Measurements from ENCODE around the gene EML5. TPM values are rescaled to one million over a fixed set of nuclear protein-coding genes. Genes with fewer than 3 reads are reported as not detected.

The EML5 gene
- total and polyA plus RNA-seq, 2 donors (not counting 1 experiment from before 2014, with no cell fraction given) = 0.10 to 0.66 TPM

GRCh38 chr14:88786715-88787114 lies 6.0 kb downstream of the EML5 start:
- no peaks in the 10 kb centered on the region for H3K79me2 ChIP-seq (ENCODE audit: control insufficient read depth, insufficient read depth, low read length)
- no peak overlapping the region for H3K4me2 ChIP-seq (ENCODE audit: extremely low read depth, insufficient read depth, low read length)
- H4K20me1 ChIP-seq (ENCODE audit: control insufficient read depth, extremely low read depth, insufficient read depth, low read length) = no peaks in the 10 kb centered on the region
- no peak overlapping the region for H3K4me3 ChIP-seq (replicated peaks in 1 of 4; ENCODE audit: control extremely low read depth in 1 of 4, insufficient read depth in 1 of 4, low read depth in 3 of 4, low read length in 4 of 4)
- no peaks in the 10 kb centered on the region for H3K36me3 ChIP-seq (ENCODE audit: control insufficient read depth, insufficient read depth, low read length)
- H3K27me3 ChIP-seq (ENCODE audit: control insufficient read depth, insufficient read depth, low read length) = no peaks in the 10 kb centered on the region
- no peak for TF ChIP-seq EZH2 (IDR thresholded peaks at IDR 0.05; ENCODE audit: low read length, missing control alignments)
- no peak for TF ChIP-seq CTCF (conservative IDR thresholded peaks at IDR 0.05 in 1 of 2, IDR thresholded peaks at IDR 0.05 in 1 of 2; ENCODE audit: low read depth in 1 of 2, low read length in 2 of 2)
- no peak for DNase-seq (ENCODE audit: low read depth in 2 of 2)
- H3K27ac ChIP-seq (ENCODE audit: insufficient read depth, low read length) = no peak overlapping the region
- H3K9me3 ChIP-seq (ENCODE audit: control insufficient read depth, insufficient read depth, low read depth, low read length) = no peaks in the 10 kb centered on the region
- H3K9ac ChIP-seq (ENCODE audit: insufficient read depth, low read length) = no peak overlapping the region
- H3K4me1 ChIP-seq (ENCODE audit: control insufficient read depth, extremely low read depth, insufficient read depth, low read length) = no peaks in the 10 kb centered on the region
- no peak overlapping the region for H2AFZ ChIP-seq (ENCODE audit: low read length)

DNA sequence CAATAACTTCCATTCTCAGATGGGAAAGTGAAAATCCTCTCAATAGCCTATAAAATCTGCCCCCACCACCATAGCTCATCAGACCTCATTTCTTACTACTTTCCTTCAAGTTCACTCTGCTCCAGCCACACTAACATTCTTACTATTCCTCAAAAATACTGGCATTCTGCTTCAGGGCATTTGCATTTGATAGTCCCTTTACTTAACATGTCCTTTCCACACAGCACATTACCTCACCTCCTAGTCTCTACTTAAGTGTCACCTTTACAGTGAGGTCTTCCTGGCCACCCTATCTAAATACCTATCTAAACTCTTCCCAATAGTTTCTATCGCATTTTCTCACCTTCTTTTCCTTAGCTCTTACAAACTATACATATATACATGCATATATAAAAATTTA lies 6.8 kb downstream of the EML5 start:
- Histone ChIP-seq H3K36me3 (ENCODE audit: control insufficient read depth, insufficient read depth, low read length) (no peaks in the 10 kb centered on the region), H2AFZ (ENCODE audit: low read length) (no peak overlapping the region), H3K4me1 (ENCODE audit: control insufficient read depth, extremely low read depth, insufficient read depth, low read length) (no peaks in the 10 kb centered on the region), H3K9ac (ENCODE audit: insufficient read depth, low read length) (no peak overlapping the region), H3K4me2 (ENCODE audit: extremely low read depth, insufficient read depth, low read length) (no peak overlapping the region), H3K4me3 (replicated peaks in 1 of 4; ENCODE audit: control extremely low read depth in 1 of 4, insufficient read depth in 1 of 4, low read depth in 3 of 4, low read length in 4 of 4) (no peak overlapping the region), H3K27ac (ENCODE audit: insufficient read depth, low read length) (no peak overlapping the region), H3K9me3 (ENCODE audit: control insufficient read depth, insufficient read depth, low read depth, low read length) (no peaks in the 10 kb centered on the region), H3K79me2 (ENCODE audit: control insufficient read depth, insufficient read depth, low read length) (no peaks in the 10 kb centered on the region), H4K20me1 (ENCODE audit: control insufficient read depth, extremely low read depth, insufficient read depth, low read length) (no peaks in the 10 kb centered on the region), H3K27me3 (ENCODE audit: control insufficient read depth, insufficient read depth, low read length) (no peaks in the 10 kb centered on the region)
- no peak for DNase-seq (ENCODE audit: low read depth in 2 of 2)
- no peak for TF ChIP-seq CTCF (conservative IDR thresholded peaks at IDR 0.05 in 1 of 2, IDR thresholded peaks at IDR 0.05 in 1 of 2; ENCODE audit: low read depth in 1 of 2, low read length in 2 of 2)
- no peak for TF ChIP-seq EZH2 (IDR thresholded peaks at IDR 0.05; ENCODE audit: low read length, missing control alignments)

DNA sequence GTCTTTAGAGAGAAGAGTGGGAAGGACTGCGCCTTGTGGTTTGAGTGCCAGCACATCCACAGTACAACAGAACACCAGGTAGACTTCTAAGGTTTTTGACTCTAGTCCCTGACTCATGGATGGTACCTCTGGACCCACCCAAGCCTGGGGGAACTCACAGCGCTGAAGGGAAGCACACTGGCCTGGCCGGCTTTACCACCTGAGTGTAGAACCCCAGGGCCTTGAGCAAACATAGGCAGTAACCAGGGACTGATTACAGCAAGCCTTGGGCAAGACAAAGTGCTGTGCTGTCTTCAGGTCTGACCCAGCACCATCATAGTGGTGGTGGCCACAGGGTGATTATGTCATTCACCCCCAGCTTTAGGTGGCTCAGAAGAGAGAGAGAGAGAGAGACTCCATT lies 17.2 kb downstream of the EML5 start:
- no peaks in the 10 kb centered on the region for H3K79me2 ChIP-seq (ENCODE audit: control insufficient read depth, insufficient read depth, low read length)

More for the DNA sequence above, 17.2 kb downstream of the EML5 start:
- no peak for DNase-seq (ENCODE audit: low read depth in 2 of 2)
- H3K27me3 ChIP-seq (ENCODE audit: control insufficient read depth, insufficient read depth, low read length) = no peaks in the 10 kb centered on the region
- H3K9ac ChIP-seq (ENCODE audit: insufficient read depth, low read length) = no peak overlapping the region
- no peak overlapping the region for H3K27ac ChIP-seq (ENCODE audit: insufficient read depth, low read length)
- H4K20me1 ChIP-seq (ENCODE audit: control insufficient read depth, extremely low read depth, insufficient read depth, low read length) = no peaks in the 10 kb centered on the region
- H2AFZ ChIP-seq (ENCODE audit: low read length) = no peak overlapping the region
- H3K4me2 ChIP-seq (ENCODE audit: extremely low read depth, insufficient read depth, low read length) = no peak overlapping the region
- H3K36me3 ChIP-seq (ENCODE audit: control insufficient read depth, insufficient read depth, low read length) = no peaks in the 10 kb centered on the region
- H3K4me1 ChIP-seq (ENCODE audit: control insufficient read depth, extremely low read depth, insufficient read depth, low read length) = no peaks in the 10 kb centered on the region
- no peaks in the 10 kb centered on the region for H3K9me3 ChIP-seq (ENCODE audit: control insufficient read depth, insufficient read depth, low read depth, low read length)
- TF ChIP-seq CTCF (conservative IDR thresholded peaks at IDR 0.05 in 1 of 2, IDR thresholded peaks at IDR 0.05 in 1 of 2; ENCODE audit: low read depth in 1 of 2, low read length in 2 of 2) = no peak
- no peak overlapping the region for H3K4me3 ChIP-seq (replicated peaks in 1 of 4; ENCODE audit: control extremely low read depth in 1 of 4, insufficient read depth in 1 of 4, low read depth in 3 of 4, low read length in 4 of 4)
